Measurements from ENCODE around the gene USE1.

DNA sequence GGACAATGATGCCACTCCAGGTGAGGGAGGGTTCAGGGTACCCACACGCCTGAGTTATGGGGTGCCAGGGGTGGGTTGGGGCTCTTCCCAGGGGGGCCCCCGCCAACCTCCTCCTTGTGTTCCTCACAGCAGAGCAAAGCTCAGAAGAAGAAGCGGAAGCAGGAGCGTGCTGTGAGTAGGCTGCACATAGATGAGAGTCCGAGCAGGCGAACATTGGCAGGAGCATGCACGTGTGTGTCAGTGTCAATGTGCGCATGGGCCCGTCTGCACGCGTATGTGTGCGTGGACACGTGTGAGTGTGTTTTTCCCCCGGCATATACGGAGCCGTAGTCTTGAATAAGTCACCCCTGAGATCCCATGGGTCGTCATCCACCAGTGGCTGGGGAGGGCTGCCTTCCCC, 12.4 kb upstream of the USE1 start:
- TF ChIP-seq, protein P1, sequence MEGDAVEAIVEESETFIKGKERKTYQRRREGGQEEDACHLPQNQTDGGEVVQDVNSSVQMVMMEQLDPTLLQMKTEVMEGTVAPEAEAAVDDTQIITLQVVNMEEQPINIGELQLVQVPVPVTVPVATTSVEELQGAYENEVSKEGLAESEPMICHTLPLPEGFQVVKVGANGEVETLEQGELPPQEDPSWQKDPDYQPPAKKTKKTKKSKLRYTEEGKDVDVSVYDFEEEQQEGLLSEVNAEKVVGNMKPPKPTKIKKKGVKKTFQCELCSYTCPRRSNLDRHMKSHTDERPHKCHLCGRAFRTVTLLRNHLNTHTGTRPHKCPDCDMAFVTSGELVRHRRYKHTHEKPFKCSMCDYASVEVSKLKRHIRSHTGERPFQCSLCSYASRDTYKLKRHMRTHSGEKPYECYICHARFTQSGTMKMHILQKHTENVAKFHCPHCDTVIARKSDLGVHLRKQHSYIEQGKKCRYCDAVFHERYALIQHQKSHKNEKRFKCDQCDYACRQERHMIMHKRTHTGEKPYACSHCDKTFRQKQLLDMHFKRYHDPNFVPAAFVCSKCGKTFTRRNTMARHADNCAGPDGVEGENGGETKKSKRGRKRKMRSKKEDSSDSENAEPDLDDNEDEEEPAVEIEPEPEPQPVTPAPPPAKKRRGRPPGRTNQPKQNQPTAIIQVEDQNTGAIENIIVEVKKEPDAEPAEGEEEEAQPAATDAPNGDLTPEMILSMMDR (IDR thresholded peaks at IDR 0.05), result no peak
- no peak for TF ChIP-seq POLR2A (IDR thresholded peaks at IDR 0.05)

All from uterus (tissue), 2 donors.